Endometrial microvascular endothelial cells (primary cell): ENCODE measurements around the gene FBXW4. TPM values are rescaled to one million over a fixed set of nuclear protein-coding genes. Genes with fewer than 3 reads are reported as not detected.

Experiments used
- in situ Hi-C: cut with HindIII; loops from 2 replicates; pipeline ENCODE4 v1.10.0; 2017; ENCODE audit warnings: low sequenced_read_pairs, low pct_unique_long_range_greater_than_20kb; ENCODE audit errors: inconsistent ontology term
- total RNA-seq: library from RNA; depleted of rRNA; stranded (reverse); fragments of >200 nt; gene quantifications from one replicate; pipeline ENCODE4 v1.2.3, GENCODE V29; 2015; ENCODE audit errors: inconsistent ontology term

The FBXW4 gene
- total RNA-seq, 1 donor from 2014 or later, result 13.9 TPM

GRCh38 chr10:101629837-101630632 lies 64.9 kb downstream of the FBXW4 start:
- in situ Hi-C loops, result no loop called here

- in situ Hi-C loops, result no loop called here
Observed at GRCh38 chr10:101625821-101626412, 69.1 kb downstream of the FBXW4 start.

- in situ Hi-C loops, result no loop called here
Observed at GRCh38 chr10:101624526-101625102, 70.4 kb downstream of the FBXW4 start.

- in situ Hi-C loops, result no loop called here
Observed at GRCh38 chr10:101623528-101623927, 71.4 kb downstream of the FBXW4 start.

- in situ Hi-C loops, result no loop called here
Observed at GRCh38 chr10:101619983-101620382, 75.0 kb downstream of the FBXW4 start.

- in situ Hi-C loops, result no loop called here
Observed at GRCh38 chr10:101618871-101619270, 76.1 kb downstream of the FBXW4 start.

GRCh38 chr10:101617824-101618568 lies 77.0 kb downstream of the FBXW4 start:
- in situ Hi-C loops, result no loop called here

- in situ Hi-C loops, result no loop called here
Observed at GRCh38 chr10:101617102-101617823, 77.7 kb downstream of the FBXW4 start.

- in situ Hi-C loops, result no loop called here
Observed at GRCh38 chr10:101616415-101617101, 78.4 kb downstream of the FBXW4 start.

- in situ Hi-C loops, result no loop called here
Observed at GRCh38 chr10:101615525-101616116, 79.3 kb downstream of the FBXW4 start.

GRCh38 chr10:101614663-101615524 lies 80.1 kb downstream of the FBXW4 start:
- in situ Hi-C loops, result no loop called here

- in situ Hi-C loops, result no loop called here
Observed at GRCh38 chr10:101613646-101614045, 81.3 kb downstream of the FBXW4 start.

- in situ Hi-C loops, result no loop called here
Observed at GRCh38 chr10:101612872-101613271, 82.1 kb downstream of the FBXW4 start.

GRCh38 chr10:101612086-101612485 lies 82.9 kb downstream of the FBXW4 start:
- in situ Hi-C loops, result no loop called here

- in situ Hi-C loops, result no loop called here
Observed at GRCh38 chr10:101611096-101611905, 83.7 kb downstream of the FBXW4 start.

GRCh38 chr10:101609481-101609880 lies 85.5 kb downstream of the FBXW4 start:
- in situ Hi-C loops, result no loop called here
